ENCODE data around the gene ATRNL1. TPM values are rescaled to one million over a fixed set of nuclear protein-coding genes. Genes with fewer than 3 reads are reported as not detected.
"Not testable (repeated sequence)": the region's sequence is repeated elsewhere in the genome, so short reads cannot be mapped to it uniquely, and the experiment has no call there.

The ATRNL1 gene
- total RNA-seq, 1 donor from 2014 or later = 1.6 TPM

DNA sequence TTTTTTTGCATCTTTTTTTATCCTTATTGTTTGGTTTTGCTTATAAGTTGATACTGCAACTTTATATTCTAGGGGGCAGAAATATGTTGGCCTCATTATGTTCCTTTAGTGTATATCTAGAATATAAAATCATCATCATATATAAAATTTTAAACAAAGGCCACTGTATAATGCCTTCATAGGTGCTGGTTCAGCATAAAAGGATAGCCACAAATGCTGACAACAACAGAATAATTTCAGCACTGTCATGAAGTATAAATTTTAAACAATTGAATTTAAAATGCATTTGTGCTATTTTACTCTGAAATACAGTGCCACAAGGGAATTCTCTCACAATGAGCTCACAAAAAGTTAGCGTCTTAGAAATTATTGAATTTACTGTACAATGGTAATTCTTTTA lies 285.9 kb downstream of the ATRNL1 start:
- ATAC-seq = no peak
- DNase-seq = no peak
- intact Hi-C loops (cut with micrococcal nuclease) = no loop called here

DNA sequence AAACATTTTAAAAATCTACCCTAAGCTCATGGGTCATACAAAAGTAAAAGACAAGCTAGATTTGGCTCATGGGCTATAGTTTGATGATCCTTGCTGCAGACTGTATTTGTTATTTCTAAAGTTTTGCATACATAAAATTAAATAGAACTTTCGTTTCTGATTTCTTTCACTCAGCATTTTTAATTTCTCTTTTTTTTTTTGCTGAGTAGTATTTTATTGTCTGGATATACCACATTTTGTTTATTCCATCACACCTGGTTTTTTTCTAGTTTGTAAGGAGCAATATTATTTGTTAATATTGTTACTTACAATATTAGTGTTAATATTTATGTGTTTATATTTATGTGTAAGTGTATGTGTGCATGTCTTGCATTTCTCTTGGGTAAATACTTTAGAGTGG lies 291.5 kb downstream of the ATRNL1 start:
- DNase-seq = no peak
- ATAC-seq = no peak
- intact Hi-C loops (cut with micrococcal nuclease) = no loop called here

DNA sequence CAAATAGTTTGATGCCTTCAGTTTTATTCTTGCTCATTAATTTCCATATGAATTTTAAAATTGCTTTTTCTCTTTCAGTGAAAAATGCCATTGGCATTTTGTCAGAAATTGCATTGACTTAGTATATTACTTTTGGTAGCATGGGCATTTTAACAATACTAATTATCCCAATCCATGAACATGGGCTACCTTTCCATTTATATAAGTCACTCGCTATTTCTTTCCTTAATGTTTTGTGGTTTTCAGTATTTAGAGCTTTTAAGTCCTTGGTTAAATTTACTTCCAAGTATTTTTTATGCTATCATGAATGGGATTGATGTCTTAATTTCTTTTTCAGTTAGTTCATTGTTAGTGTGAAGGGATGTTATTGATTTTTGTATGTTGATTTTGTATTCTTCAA lies 297.4 kb downstream of the ATRNL1 start:
- intact Hi-C loops (cut with micrococcal nuclease) = no loop called here

DNA sequence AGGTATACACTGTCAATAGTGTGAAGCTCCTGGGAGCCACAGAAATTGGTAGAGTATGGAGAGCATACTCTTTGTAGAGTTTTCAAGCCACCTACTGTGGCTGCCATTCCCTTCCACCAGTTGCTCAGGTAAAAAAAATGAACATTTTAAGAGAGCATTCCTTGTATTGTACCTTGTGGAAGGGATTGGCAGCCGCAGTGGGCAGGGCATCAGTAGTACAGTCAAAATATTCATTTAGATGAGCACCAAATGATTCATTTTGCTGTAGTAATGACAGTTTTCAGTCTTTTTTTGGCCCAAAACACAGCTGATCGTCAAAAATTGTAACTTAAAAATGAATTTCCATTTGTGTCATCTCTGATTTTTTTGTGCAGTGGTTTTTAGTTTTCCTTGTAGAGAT lies 304.9 kb downstream of the ATRNL1 start:
- ATAC-seq = no peak
- intact Hi-C loops (cut with micrococcal nuclease) = no loop called here

More for the DNA sequence above, 297.4 kb downstream of the ATRNL1 start:
- DNase-seq (no peak), ATAC-seq (no peak)

DNA sequence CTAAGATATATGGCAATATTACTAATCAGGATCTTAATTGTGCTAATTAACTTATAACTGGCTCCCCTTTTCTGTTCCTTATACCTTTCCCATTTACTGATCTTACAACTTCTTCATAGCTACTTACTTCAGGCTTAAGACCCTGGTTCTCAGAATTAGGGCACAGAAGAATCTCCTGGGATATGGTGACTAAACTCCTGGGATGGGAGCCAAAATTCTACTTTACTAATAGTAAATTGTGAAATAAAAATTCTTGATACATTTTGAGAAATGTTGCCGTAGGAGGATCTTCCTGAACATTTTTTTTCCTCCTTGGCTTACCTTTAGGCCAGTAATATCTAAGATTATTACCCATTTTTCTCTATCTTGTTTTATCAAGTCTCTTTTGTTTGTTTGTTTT lies 309.5 kb downstream of the ATRNL1 start:
- intact Hi-C loops (cut with micrococcal nuclease) = no loop called here
- DNase-seq (no peak), ATAC-seq (no peak)

More for the DNA sequence above, 304.9 kb downstream of the ATRNL1 start:
- DNase-seq = no peak

DNA sequence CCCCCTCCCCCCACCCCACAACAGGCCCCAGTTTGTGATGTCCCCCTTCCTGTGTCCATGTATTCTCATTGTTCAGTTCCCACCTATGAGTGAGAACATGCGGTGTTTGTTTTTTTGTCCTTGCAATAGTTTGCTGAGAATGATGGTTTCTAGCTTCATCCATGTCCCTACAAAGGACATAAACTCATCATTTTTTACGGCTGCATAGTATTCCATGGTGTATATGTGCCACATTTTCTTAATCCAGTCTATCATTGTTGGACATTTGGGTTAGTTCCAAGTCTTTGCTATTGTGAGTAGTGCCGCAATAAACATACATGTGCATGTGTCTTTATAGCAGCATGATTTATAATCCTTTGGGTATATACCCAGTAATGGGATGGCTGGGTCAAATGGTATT lies 312.7 kb downstream of the ATRNL1 start:
- intact Hi-C loops (cut with micrococcal nuclease); ATAC-seq; DNase-seq: not testable (repeated sequence)

DNA sequence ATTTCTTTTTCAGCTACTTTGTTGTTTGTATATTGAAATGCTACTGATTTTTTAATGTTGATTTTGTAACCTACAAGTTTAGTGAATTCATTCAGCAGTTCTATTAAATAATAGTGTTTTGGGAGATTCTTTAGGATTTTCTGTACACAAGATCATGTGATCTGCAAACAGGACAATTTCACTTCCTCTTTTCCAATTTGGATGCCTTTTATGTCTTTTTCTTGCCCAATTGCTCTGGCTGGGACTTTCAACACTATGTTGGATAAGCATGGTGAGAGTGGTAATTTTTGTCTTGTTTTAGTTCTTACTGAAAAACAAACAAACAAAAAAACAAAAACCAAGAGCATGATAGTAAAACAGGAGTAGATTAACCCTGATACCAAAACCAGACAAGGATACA lies 316.2 kb downstream of the ATRNL1 start:
- intact Hi-C loops (cut with micrococcal nuclease) = no loop called here
- no peak for DNase-seq

DNA sequence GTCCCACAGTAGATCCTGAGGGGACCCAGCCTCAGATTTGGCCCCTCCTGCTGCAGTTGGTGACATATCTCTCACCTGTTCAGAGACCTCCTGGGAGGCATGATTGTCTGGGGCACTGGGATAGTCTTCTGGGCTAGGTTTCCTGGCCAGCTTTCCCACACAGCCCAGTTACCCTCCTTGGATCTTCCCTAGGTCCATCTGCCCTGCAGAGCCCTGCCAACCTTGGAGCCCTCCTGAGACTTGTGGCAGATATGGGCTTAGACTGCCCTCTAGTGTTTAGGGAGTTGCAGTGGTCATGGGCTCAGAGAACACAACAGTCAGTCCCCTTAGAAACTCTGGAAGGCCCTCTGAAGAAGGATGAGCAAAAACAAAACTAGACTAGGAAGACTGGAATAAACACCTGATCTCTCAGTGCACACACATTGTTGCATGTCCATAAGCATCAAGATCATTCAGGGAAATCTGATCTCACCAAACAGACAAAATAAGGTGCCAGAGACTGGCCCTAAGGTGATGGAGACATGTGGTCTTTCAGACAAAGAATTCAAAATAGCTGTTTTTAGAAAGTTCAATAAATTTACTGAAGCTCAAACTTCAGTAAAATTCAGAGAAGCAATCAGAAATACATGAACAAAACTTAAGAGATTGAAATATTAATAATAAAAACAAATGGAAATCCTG lies 324.6 kb downstream of the ATRNL1 start:
- ATAC-seq (no peak), DNase-seq (no peak)
- intact Hi-C loops (cut with micrococcal nuclease) = no loop called here

More for the DNA sequence above, 316.2 kb downstream of the ATRNL1 start:
- no peak for ATAC-seq

DNA sequence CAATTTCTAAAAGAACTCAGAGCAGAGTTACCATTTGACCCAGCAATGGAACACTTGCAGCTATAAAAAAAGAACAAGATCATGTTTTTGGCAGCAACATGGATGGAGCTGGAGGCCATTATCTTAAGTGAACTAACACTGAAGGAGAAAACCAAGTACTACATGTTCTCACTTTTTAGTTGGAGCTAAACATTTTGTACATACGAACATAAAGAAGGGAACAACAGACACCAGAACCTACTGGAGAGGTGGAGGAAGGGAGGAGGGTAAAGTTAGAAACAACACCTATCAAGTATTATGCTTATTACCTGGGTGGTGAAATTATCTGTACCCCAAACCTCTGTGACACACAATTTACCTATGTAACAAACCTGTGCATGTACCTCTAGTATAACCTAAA lies 329.5 kb downstream of the ATRNL1 start:
- intact Hi-C loops (cut with micrococcal nuclease) = no loop called here
- no peak for DNase-seq
- ATAC-seq = peak; percentile 75

DNA sequence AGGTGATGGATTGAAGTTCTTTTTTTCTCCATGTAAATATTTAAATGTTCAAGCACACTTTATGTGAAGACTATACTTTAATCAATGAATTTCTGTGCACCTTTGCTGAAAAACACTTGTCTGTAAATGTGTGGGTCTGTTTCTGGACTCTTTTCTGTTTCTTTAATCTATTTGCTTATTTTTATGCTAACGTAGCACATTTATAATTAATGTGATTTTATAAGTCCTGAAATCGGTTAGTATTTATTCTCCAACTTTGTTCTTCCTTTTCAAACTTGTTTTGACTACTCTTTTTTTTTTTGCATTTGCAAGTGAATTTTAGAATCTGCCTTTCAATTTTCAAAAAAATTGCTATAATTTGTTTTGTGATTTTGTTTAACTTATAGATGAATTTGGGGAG lies 334.4 kb downstream of the ATRNL1 start:
- no peak for DNase-seq
- intact Hi-C loops (cut with micrococcal nuclease) = no loop called here
- ATAC-seq = no peak

DNA sequence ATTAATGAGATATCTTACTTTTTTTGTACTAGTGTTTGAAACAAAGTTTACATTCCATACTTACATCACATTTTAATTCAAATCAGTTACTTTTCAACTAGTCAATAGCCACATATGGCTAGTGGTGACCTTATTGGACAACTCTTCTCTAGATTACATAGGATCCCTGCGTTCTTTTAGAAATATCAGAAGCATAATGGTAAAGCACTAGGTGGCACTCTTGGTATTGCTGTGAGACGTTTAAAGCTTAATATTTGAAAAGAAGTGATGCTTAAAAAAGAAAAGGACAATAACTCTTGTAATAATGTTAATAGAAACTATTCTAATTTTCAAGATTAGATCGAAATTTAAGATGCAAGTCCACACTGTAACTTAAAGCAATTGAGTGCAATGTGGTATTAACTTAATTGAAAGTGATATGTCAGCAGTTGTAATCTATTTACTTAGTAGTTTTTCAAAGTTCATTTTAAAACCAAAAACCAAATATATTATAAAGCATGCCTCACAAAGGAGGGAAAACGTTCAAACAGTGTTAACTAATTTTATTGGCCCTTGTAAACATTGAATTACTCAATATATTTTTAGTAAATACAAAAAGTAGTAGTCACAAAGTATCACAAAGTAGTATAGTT lies 339.1 kb downstream of the ATRNL1 start:
- DNase-seq (no peak), ATAC-seq (no peak)
- intact Hi-C loops (cut with micrococcal nuclease) = no loop called here

DNA sequence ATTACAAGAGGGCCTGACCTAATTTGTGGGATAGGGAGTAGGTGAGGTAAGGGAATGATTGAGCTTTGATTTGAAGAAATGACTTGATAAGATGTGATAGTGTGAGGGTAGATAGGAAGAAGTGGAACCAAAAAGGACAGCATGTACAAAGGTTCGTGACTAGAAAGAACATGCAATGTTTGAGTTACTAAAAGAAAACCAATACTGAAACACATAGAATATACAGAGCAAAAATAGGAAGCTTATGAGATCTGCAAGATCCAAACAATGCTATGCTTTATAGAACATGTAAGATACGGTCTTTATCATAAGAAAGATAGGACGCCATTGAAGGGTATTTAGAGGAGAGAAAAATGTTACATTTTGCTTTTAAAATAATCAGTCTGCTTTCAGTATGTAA lies 343.8 kb downstream of the ATRNL1 start:
- DNase-seq (no peak), ATAC-seq (no peak)
- intact Hi-C loops (cut with micrococcal nuclease) = no loop called here

DNA sequence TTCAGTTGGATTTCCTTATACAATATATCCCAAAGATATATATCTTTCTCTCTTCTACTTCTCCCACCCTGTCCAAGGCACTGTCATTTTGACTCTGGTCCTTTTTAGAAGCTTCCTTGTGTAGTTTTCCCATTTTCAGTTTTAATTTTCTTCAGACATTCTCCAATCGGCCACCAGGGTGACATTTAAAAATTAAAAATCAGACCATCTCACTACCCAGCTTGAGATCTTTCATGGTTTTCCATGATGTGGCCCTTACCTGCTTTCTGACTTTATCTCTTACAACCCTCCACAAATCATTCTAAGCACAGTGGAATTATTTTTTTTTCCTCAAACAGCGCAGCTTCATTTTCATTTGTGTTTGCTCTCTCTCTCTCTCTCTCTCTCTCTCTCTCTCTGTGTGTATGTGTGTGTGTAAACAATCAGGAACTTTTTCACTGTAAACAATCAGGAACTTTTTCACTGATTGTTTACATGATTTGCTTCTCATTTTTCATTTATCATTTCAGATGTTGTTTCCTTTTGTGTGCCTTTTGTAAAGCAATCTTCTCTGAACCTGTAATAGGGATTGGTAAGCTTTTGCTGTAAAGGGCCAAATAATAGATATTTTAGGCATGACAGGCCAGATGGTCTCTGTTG lies 348.9 kb downstream of the ATRNL1 start:
- intact Hi-C loops (cut with micrococcal nuclease) = no loop called here
- DNase-seq (no peak), ATAC-seq (no peak)

DNA sequence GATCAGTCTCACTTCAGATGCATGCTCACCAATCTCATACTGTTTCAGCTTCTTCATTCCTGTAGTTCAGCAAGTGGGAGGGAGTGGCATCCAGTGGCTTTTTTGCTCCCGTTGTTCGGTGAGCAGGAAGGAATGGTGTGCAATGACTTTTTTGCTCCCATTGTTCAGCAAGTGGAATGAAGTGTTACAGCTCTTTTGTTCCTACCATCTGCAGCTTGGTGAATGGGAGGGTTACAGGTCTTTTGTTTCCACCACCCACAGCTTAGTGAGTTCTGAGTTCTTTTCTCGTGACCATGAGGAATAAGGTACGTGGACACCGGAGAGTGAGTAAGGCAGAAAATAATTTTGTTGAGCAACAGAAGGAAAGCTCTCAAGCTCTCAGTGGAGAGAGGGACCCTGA lies 363.6 kb downstream of the ATRNL1 start:
- intact Hi-C loops (cut with micrococcal nuclease) = no loop called here
- DNase-seq (no peak), ATAC-seq (no peak)

DNA sequence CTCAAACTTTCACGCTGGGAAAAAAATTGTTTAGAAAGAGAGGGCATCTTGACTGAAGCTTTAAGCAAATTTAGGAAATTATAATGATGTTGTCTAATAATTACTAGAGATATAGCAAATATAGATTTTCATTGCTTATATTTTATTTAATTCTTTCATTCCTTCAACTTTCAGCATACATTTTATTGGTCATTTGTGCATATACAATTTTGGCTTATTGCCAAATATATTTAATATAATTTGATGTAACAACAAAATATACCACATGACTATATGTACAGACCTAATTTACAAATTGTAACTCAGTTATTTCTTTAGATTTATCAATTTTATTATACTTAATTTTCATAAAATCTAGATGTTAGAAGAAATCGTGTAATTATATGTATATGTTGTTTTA lies 390.1 kb downstream of the ATRNL1 start:
- intact Hi-C loops (cut with micrococcal nuclease) = no loop called here
- ATAC-seq = no peak
- no peak for DNase-seq

DNA sequence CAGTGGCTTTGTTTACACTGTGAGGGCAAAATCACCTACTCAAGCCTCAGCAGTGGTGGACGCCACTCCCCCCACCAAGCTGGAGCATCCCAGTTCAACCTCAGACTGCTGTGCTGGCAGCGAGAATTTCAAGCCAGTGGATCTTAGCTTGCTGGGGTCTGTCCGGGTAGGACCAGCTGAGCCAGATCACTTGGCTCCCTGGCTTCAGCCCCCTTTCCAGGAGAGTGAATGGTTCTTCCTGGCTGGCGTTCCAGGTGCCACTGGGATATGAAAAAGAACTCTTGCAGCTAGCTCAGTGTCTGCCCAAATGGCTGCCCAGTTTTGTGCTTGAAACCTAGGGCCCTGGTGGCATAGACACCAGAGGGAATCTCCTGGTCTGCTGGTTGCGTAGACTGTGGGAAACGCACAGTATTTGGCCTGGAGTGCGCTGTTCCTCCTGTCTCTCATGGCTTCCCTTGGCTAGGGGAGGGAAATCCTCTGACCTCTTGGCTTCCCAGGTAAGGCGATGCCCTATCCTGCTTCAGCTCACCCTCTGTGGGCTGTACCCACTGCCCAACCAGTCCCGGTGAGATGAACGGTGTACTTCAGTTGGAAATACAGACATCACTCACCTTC lies 398.5 kb downstream of the ATRNL1 start:
- ATAC-seq = no peak
- DNase-seq = no peak
- intact Hi-C loops (cut with micrococcal nuclease) = no loop called here

DNA sequence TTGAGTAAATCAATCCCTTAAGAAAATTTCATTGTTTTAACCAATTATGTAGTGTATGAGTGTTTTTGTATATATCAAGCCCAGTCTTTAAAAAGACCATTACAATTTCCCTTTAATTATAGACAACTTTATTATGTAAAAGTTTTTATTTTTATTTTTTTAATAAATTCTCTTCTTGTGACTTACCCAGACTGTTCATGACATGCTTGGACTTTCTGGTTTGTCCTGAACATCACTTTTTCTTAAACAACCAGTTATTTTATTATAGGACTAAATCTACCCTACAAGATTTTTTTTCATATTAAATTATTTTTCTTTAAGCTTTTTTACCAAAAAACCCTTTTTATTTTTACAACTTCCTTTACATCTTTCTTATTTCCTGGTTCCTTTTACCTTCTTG lies 410.4 kb downstream of the ATRNL1 start:
- DNase-seq (no peak), ATAC-seq (no peak)
- intact Hi-C loops (cut with micrococcal nuclease) = no loop called here

DNA sequence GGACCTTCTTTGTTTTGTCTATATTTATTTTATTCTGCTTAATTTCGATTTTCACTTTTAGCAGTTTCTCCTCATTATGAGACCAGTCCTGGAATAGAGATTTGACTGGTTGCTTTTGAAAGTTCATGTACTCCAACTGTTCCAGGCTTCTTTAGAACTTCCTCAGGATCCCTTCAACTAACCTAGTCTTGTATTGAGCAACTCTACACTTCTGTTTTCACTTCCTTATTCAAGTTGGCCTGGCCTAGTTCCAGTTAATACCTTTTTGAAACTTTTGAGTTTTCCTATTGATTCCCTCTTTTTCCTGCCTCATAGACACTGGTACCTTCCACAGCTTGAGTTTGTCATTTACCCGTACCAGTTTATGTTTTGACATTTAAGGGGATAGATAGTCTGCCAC lies 421.7 kb downstream of the ATRNL1 start:
- DNase-seq = no peak
- ATAC-seq = no peak
- intact Hi-C loops (cut with micrococcal nuclease) = no loop called here

DNA sequence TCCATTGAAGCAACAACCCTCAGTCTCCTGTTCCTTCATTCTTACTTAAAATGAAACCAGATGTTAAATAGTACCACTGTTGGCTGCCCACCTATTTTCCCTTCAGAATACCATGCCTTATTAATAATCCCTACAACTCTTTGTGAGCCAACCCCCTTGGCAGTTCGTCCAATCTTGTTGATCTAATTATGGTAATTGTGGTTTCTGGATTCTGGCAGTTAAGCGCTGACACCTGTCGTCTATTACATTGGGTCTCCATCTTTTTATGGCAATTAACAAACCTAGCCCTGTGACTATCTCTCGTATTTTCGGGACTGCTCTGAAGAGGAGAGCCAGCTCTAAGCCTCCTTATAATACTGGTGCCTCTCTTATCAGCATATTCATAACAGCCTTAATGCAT lies 432.0 kb downstream of the ATRNL1 start:
- ATAC-seq (no peak), DNase-seq (no peak)
- intact Hi-C loops (cut with micrococcal nuclease) = no loop called here

DNA sequence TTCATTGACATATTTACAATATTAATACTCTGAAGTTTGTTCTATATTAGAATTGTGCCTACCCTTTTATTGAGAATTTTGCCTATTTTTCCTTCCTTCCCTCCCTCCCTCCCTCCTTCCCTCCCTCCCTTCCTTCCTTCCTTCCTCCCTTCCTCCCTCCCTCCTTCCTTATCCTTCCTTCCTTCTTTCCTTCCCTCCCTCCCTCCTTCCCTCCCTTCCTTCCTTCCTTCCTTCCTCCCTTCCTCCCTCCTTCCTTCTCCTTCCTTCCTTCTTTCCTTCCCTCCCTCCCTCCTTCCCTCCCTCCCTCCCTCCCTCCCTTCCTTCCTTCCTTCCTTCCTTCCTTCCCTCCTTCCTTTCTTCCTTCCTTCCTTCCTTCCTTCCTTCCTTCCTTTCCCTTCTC lies 434.5 kb downstream of the ATRNL1 start:
- intact Hi-C loops (cut with micrococcal nuclease) = not testable (repeated sequence)

More for the DNA sequence above, 434.5 kb downstream of the ATRNL1 start:
- DNase-seq, ATAC-seq: not testable (repeated sequence)

Data from left ventricle myocardium superior (tissue), 1 donor.